GM23338 (cell line): Measurements from ENCODE around the gene PCP2. TPM values are rescaled to one million over a fixed set of nuclear protein-coding genes. Genes with fewer than 3 reads are reported as not detected.

Source experiments
- ATAC-seq: fragments of 200-7000 bp; cut with Tn5 transposase; 3 replicates; pipeline ENCODE4 v1.9.1; 2020
- DNase-seq: peaks from one replicate; pipeline ENCODE4 v3.0.0-alpha.2; 2015; ENCODE audit warnings: low spot score
- H2AFZ ChIP-seq: fragments of 200-600 bp; sonication (generic); 2 replicates; pipeline ENCODE4 v1.8.0; 2016; ENCODE audit warnings: antibody characterized with exemption, mild to moderate bottlenecking, moderate library complexity
- H3F3A ChIP-seq: fragments of 200-600 bp; sonication (generic); replicated peaks from 2 replicates; pipeline ENCODE4 v1.8.0; 2017; ENCODE audit warnings: antibody characterized with exemption, mixed run types, low read depth
- H3K27ac ChIP-seq: fragments of 200-600 bp; sonication (generic); 2 replicates; pipeline ENCODE4 v1.6.1; 2016; ENCODE audit warnings: low read depth
- H3K27me3 ChIP-seq: fragments of 200-600 bp; sonication (generic); 2 replicates; pipeline ENCODE4 v1.8.0; 2016; ENCODE audit warnings: mild to moderate bottlenecking, mixed run types, moderate library complexity; ENCODE audit not compliant: insufficient read depth
- H3K36me3 ChIP-seq: fragments of 200-600 bp; sonication (generic); 2 replicates; pipeline ENCODE4 v1.8.0; 2016; ENCODE audit warnings: mild to moderate bottlenecking; ENCODE audit not compliant: insufficient read depth
- H3K4me1 ChIP-seq: fragments of 200-600 bp; sonication (generic); 2 replicates; pipeline ENCODE4 v1.8.0; 2016; ENCODE audit warnings: mild to moderate bottlenecking, moderate library complexity; ENCODE audit not compliant: insufficient read depth
- H3K4me2 ChIP-seq: fragments of 200-600 bp; sonication (generic); 2 replicates; pipeline ENCODE4 v1.7.1; 2017; ENCODE audit warnings: mixed run types
- H3K4me3 ChIP-seq: fragments of 200-600 bp; sonication (generic); 2 replicates; pipeline ENCODE4 v1.6.1; 2016; ENCODE audit warnings: mixed run types
- H3K79me2 ChIP-seq: fragments of 200-600 bp; sonication (generic); replicated peaks from 2 replicates; pipeline ENCODE4 v1.8.0; 2017; ENCODE audit warnings: mild to moderate bottlenecking; ENCODE audit not compliant: insufficient read depth
- H3K9me2 ChIP-seq: fragments of 200-600 bp; sonication (generic); 2 replicates; pipeline ENCODE4 v1.8.0; 2017; ENCODE audit not compliant: insufficient read depth
- H4K20me1 ChIP-seq: fragments of 200-600 bp; sonication (generic); replicated peaks from 2 replicates; pipeline ENCODE4 v1.8.0; 2017; ENCODE audit warnings: mild to moderate bottlenecking; ENCODE audit not compliant: insufficient read depth
- H3K27ac Mint-ChIP-seq: 2 replicates; pipeline ENCODE4 v1.8.0; 2020; ENCODE audit warnings: inconsistent platforms, mild to moderate bottlenecking, moderate library complexity, mixed read lengths
- H3K27me3 Mint-ChIP-seq: 3 replicates; pipeline ENCODE4 v1.8.0; 2022; ENCODE audit warnings: low read depth, mild to moderate bottlenecking, moderate library complexity, mixed read lengths, inconsistent platforms; ENCODE audit not compliant: insufficient read depth, poor library complexity
- H3K36me3 Mint-ChIP-seq: 3 replicates; pipeline ENCODE4 v1.8.0; 2021; ENCODE audit warnings: low read depth, mild to moderate bottlenecking, inconsistent platforms, moderate library complexity, mixed read lengths
- H3K4me1 Mint-ChIP-seq: 3 replicates; pipeline ENCODE4 v1.8.0; 2020; ENCODE audit warnings: mild to moderate bottlenecking, inconsistent platforms, mixed read lengths
- H3K4me3 Mint-ChIP-seq: 3 replicates; pipeline ENCODE4 v1.8.0; 2021; ENCODE audit warnings: moderate library complexity, mild to moderate bottlenecking, inconsistent platforms, mixed read lengths
- H3K9me3 Mint-ChIP-seq: 3 replicates; pipeline ENCODE4 v1.8.0; 2020; ENCODE audit warnings: moderate library complexity, mild to moderate bottlenecking, inconsistent platforms, mixed read lengths
- CTCF ChIP-seq, 2 experiments: fragments of 200-600 bp in 1 of 2; sonication (generic) in 1 of 2; conservative IDR thresholded peaks; 2 replicates each; pipeline versions ENCODE4 v1.5.1 to v1.6.1; 2016 to 2017; ENCODE audit warnings: antibody characterized with exemption in 2 of 2, low read depth in 2 of 2, mild to moderate bottlenecking in 2 of 2, moderate library complexity in 1 of 2
- ETS1 ChIP-seq: IDR thresholded peaks from 2 replicates; pipeline ENCODE4 v1.6.1; 2016; ENCODE audit warnings: antibody characterized with exemption
- EZH2 ChIP-seq: fragments of 200-600 bp; sonication (generic); IDR thresholded peaks from one replicate; pipeline ENCODE4 v1.8.0; 2017; ENCODE audit warnings: antibody characterized with exemption, mild to moderate bottlenecking, low read depth; ENCODE audit not compliant: unreplicated experiment
- EZH2phosphoT487 ChIP-seq: fragments of 200-600 bp; sonication (generic); IDR thresholded peaks from one replicate; pipeline ENCODE4 v1.8.1; 2018; ENCODE audit warnings: antibody characterized with exemption; ENCODE audit not compliant: unreplicated experiment
- JUNB ChIP-seq: IDR thresholded peaks from one replicate; pipeline ENCODE4 v1.6.1; 2016; ENCODE audit warnings: antibody characterized with exemption; ENCODE audit not compliant: unreplicated experiment
- NANOG ChIP-seq: IDR thresholded peaks from 2 replicates; pipeline ENCODE4 v1.6.1; 2016; ENCODE audit warnings: antibody characterized with exemption, borderline replicate concordance
- POLR2AphosphoS5 ChIP-seq: IDR thresholded peaks from 2 replicates; pipeline ENCODE4 v1.6.1; 2016; ENCODE audit warnings: antibody characterized with exemption, low read depth
- REST ChIP-seq: IDR thresholded peaks from one replicate; pipeline ENCODE4 v1.6.1; 2018; ENCODE audit warnings: antibody characterized with exemption; ENCODE audit not compliant: unreplicated experiment
- ZNF331 ChIP-seq: fragments of 250-450 bp; sonication (Bioruptor Pico); IDR thresholded peaks from 2 replicates; pipeline ENCODE4 v1.5.0; 2020; ENCODE audit warnings: low read depth, mild to moderate bottlenecking, moderate library complexity
- polyA plus RNA-seq: library from polyadenylated mRNA; unstranded; fragments of >200 nt; fragmentation: Nextera tagmentation; extraction: Ambion mirVana; gene quantifications from 2 replicates; pipeline ENCODE4 v1.2.1, GENCODE V29; 2016
- total RNA-seq: library from RNA; depleted of rRNA; stranded (reverse); fragments of >200 nt; shearing (Covaris generic); gene quantifications from 2 replicates; pipeline ENCODE4 v1.2.3, GENCODE V29; 2014

The PCP2 gene
- total and polyA plus RNA-seq, 2 experiments from 2014 or later = not detected

- TF ChIP-seq REST (no peak), CTCF (conservative IDR thresholded peaks at IDR 0.05; ENCODE audit: low read depth in 2 of 2) (no peak)
These were observed 44.3 kb upstream of the PCP2 start (continued) for GRCh38 chr19:7677669-7678311.

- no peak within 1 kb of the TSS for H3K4me3 ChIP-seq
- H3K4me2 ChIP-seq = no peak within 1 kb of the TSS
- peaks cover 13% of the 10 kb centered on the region; the same call in 1 of the 2 replicates for H3K27me3 ChIP-seq
- H3K36me3 ChIP-seq = no peaks in the 10 kb centered on the region
- no peak within 1 kb of the TSS for H2AFZ ChIP-seq
- H3K4me1 ChIP-seq = no peaks in the 10 kb centered on the region
- peaks cover 2% of the 10 kb centered on the region; the same call in 1 of the 3 replicates for H3K36me3 Mint-ChIP-seq
- no peak for TF ChIP-seq REST
- no peak for TF ChIP-seq ETS1
- TF ChIP-seq NANOG = no peak
- no peak for TF ChIP-seq EZH2
- TF ChIP-seq EZH2phosphoT487 = no peak
- no peak for TF ChIP-seq POLR2AphosphoS5
- TF ChIP-seq JUNB = no peak
- TF ChIP-seq ZNF331 (CRISPR knock-in tag) = no peak
- TF ChIP-seq CTCF (conservative IDR thresholded peaks at IDR 0.05; ENCODE audit: low read depth in 2 of 2) = no peak
- H3K27ac ChIP-seq = no peak within 1 kb of the TSS
- no peaks in the 10 kb centered on the region for H3F3A ChIP-seq
- peaks cover 6% of the 10 kb centered on the region for H3K9me3 Mint-ChIP-seq
- ATAC-seq = no peak
- peaks cover 30% of the 10 kb centered on the region for H3K27me3 Mint-ChIP-seq
- no peaks in the 10 kb centered on the region for H3K9me2 ChIP-seq
- no peak for DNase-seq
- peaks cover 2% of the 10 kb centered on the region; the same call in 1 of the 3 replicates for H3K4me1 Mint-ChIP-seq
- H3K79me2 ChIP-seq = 0 out of 2 replicates have a peak, but pooled peaks cover 3% of the 10 kb centered on the region
- no peaks in the 10 kb centered on the region for H4K20me1 ChIP-seq
- no peak within 1 kb of the TSS for H3K27ac Mint-ChIP-seq
- no peak within 1 kb of the TSS for H3K4me3 Mint-ChIP-seq
These were observed 43.3 kb upstream of the PCP2 start, which contains the start of gene MCEMP1 for GRCh38 chr19:7676854-7677253. Gene MCEMP1, plus strand, starts transcription at chr19:7677090. Its CDS starts 31 bp downstream, at chr19:7677121.
